GM04503 (cell line): ENCODE results near the gene LILRA6.
"Not testable (repeated sequence)": the region's sequence is repeated elsewhere in the genome, so short reads cannot be mapped to it uniquely, and the experiment has no call there.

Experiments
- DNase-seq: peaks from one replicate; pipeline ENCODE4 v3.0.0-alpha.2; 2012; ENCODE audit warnings: low read depth

Gene LILRA6

GRCh38 chr19:54242646-54243045, at the start of gene LILRA6:
Gene LILRA6 (minus strand): TSS chr19:54242790.
- DNase-seq: not testable (repeated sequence)

GRCh38 chr19:54289160-54289559, 46.6 kb upstream of the LILRA6 start:
- not testable (repeated sequence) for DNase-seq

GRCh38 chr19:54287456-54287855, 44.9 kb upstream of the LILRA6 start:
- DNase-seq: peak; percentile 20

- DNase-seq: not testable (repeated sequence)
Observed at GRCh38 chr19:54286283-54286682, 43.7 kb upstream of the LILRA6 start.

GRCh38 chr19:54285427-54286056, 43.0 kb upstream of the LILRA6 start:
- not testable (repeated sequence) for DNase-seq

GRCh38 chr19:54282686-54283470, 40.3 kb upstream of the LILRA6 start:
- no peak for DNase-seq

- DNase-seq: not testable (repeated sequence)
Observed at GRCh38 chr19:54281729-54282075, 39.1 kb upstream of the LILRA6 start.

GRCh38 chr19:54281007-54281728, 38.6 kb upstream of the LILRA6 start, which contains the start of gene LILRB2:
Gene LILRB2 (minus strand): TSS chr19:54281110. CDS start chr19:54280496, 614 bp downstream.
- DNase-seq: no peak

- not testable (repeated sequence) for DNase-seq
Observed at GRCh38 chr19:54280441-54280840, 37.9 kb upstream of the LILRA6 start.

- not testable (repeated sequence) for DNase-seq
Observed at GRCh38 chr19:54280025-54280424, 37.4 kb upstream of the LILRA6 start.

GRCh38 chr19:54279406-54279962, 36.9 kb upstream of the LILRA6 start:
- no peak for DNase-seq

GRCh38 chr19:54278571-54279195, 36.1 kb upstream of the LILRA6 start:
- DNase-seq: not testable (repeated sequence)

- not testable (repeated sequence) for DNase-seq
Observed at GRCh38 chr19:54278056-54278455, 35.5 kb upstream of the LILRA6 start.

- DNase-seq: not testable (repeated sequence)
Observed at GRCh38 chr19:54277111-54277615, 34.6 kb upstream of the LILRA6 start.

- DNase-seq: no peak
Observed at GRCh38 chr19:54275951-54276350, 33.4 kb upstream of the LILRA6 start.

- DNase-seq: not testable (repeated sequence)
Observed at GRCh38 chr19:54274516-54274915, 31.9 kb upstream of the LILRA6 start.

GRCh38 chr19:54273821-54274220, 31.2 kb upstream of the LILRA6 start:
- DNase-seq: no peak

- DNase-seq: not testable (repeated sequence)
Observed at GRCh38 chr19:54272181-54272580, 29.6 kb upstream of the LILRA6 start.

- DNase-seq: not testable (repeated sequence)
Observed at GRCh38 chr19:54271587-54271986, 29.0 kb upstream of the LILRA6 start.

GRCh38 chr19:54271106-54271505, 28.5 kb upstream of the LILRA6 start:
- DNase-seq: no peak

- DNase-seq: no peak
Observed at GRCh38 chr19:54268936-54269335, 26.3 kb upstream of the LILRA6 start.

- no peak for DNase-seq
Observed at GRCh38 chr19:54266133-54266532, 23.5 kb upstream of the LILRA6 start.
